Osteoblast (primary cell): ENCODE results near the gene COL24A1. TPM values are rescaled to one million over a fixed set of nuclear protein-coding genes. Genes with fewer than 3 reads are reported as not detected.

Experiments used
- DNase-seq: peaks from one replicate; pipeline ENCODE4 v3.0.0; 2011; ENCODE audit warnings: low spot score, mixed read lengths; ENCODE audit not compliant: insufficient read length; ENCODE audit errors: missing footprints
- H2AFZ ChIP-seq: 2 replicates; pipeline ENCODE4 v1.6.0; 2011; ENCODE audit warnings: mild to moderate bottlenecking, low read length
- H3K27ac ChIP-seq: 2 replicates; pipeline ENCODE4 v1.5.1; 2011; ENCODE audit warnings: mild to moderate bottlenecking, low read depth, low read length, moderate library complexity
- H3K27me3 ChIP-seq: 2 replicates; pipeline ENCODE4 v1.6.0; 2012; ENCODE audit warnings: mild to moderate bottlenecking, control low read depth, inconsistent platforms, low read length, moderate library complexity; ENCODE audit not compliant: insufficient read depth
- H3K36me3 ChIP-seq: 2 replicates; pipeline ENCODE4 v1.5.1; 2011; ENCODE audit warnings: mild to moderate bottlenecking, low read length, control low read depth, moderate library complexity; ENCODE audit not compliant: insufficient read depth
- H3K4me1 ChIP-seq: 2 replicates; pipeline ENCODE4 v1.5.1; 2011; ENCODE audit warnings: mild to moderate bottlenecking, low read length, control low read depth, moderate library complexity; ENCODE audit not compliant: insufficient read depth
- H3K4me2 ChIP-seq: 2 replicates; pipeline ENCODE4 v1.6.0; 2011; ENCODE audit warnings: mild to moderate bottlenecking, low read length; ENCODE audit not compliant: insufficient read depth
- H3K4me3 ChIP-seq: fragments of 200-600 bp; sonication (generic); 3 replicates; pipeline ENCODE4 v1.5.1; 2012; ENCODE audit warnings: mild to moderate bottlenecking, low read length, inconsistent platforms; ENCODE audit not compliant: insufficient read depth
- H3K79me2 ChIP-seq: 2 replicates; pipeline ENCODE4 v1.6.0; 2012; ENCODE audit warnings: mild to moderate bottlenecking, low read length, control low read depth, inconsistent platforms; ENCODE audit not compliant: insufficient read depth
- H3K9me3 ChIP-seq: 2 replicates; pipeline ENCODE4 v1.5.1; 2011; ENCODE audit warnings: low read depth, low read length, control low read depth
- H4K20me1 ChIP-seq: 2 replicates; pipeline ENCODE4 v1.6.0; 2012; ENCODE audit warnings: mild to moderate bottlenecking, low read length, control low read depth; ENCODE audit not compliant: insufficient read depth
- CTCF ChIP-seq: IDR thresholded peaks from 2 replicates; pipeline ENCODE4 v1.5.1; 2011; ENCODE audit warnings: mild to moderate bottlenecking, low read depth, low read length, moderate library complexity; ENCODE audit errors: extremely low read depth
- total RNA-seq: library from RNA; depleted of rRNA; stranded (reverse); fragments of >200 nt; gene quantifications from 2 replicates; pipeline ENCODE4 v1.2.3, GENCODE V29; 2012

Gene COL24A1
- total RNA-seq, 1 donor: 1.1 TPM

DNA sequence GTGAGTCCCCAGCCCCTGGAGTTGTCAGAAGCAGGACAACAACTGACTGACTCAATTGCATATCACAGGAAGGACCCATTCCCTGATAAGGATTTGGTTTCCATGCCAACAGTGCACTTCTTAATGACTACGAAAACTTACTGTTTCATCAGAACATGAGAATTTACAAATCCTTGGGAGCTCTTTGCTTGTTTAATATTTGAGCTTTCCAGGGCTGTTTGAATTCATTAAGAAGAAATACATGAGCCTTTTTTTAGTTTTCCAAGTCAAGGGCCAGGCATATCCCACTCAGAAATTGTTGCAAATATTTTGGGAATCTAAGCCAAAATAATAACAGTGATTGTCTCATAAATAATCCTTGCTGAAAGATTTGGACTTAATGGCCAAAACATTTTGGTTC, 27.2 kb upstream of the COL24A1 start:
- H3K9me3 ChIP-seq: no peaks in the 10 kb centered on the region
- H3K27me3 ChIP-seq: peaks cover 14% of the 10 kb centered on the region
- H3K4me3 ChIP-seq: no peak overlapping the region
- no peaks in the 10 kb centered on the region for H3K79me2 ChIP-seq
- H3K36me3 ChIP-seq: no peaks in the 10 kb centered on the region
- no peak for DNase-seq
- no peak overlapping the region for H2AFZ ChIP-seq
- no peaks in the 10 kb centered on the region for H3K4me1 ChIP-seq
- no peak for TF ChIP-seq CTCF
- no peak overlapping the region for H3K4me2 ChIP-seq
- H4K20me1 ChIP-seq: no peaks in the 10 kb centered on the region
- H3K27ac ChIP-seq: no peak overlapping the region

DNA sequence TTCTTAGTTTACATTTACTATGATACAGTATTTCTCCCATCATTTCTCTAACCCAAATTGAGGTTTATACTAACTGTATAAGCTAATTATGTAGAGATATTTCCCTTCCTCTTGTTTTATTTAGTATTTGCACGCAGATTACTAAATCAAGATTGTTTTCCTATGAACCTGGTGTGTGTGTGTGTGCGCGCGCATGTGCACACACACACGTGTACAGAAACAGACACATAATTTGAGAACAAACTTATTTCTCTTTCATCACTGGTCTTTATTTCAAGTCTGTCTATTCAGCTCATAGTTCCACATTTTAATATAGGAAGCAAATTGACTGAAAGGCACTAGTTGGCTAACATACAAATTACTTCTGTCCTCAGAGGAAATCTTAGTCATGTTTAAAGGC, 19.7 kb upstream of the COL24A1 start:
- H3K27me3 ChIP-seq: peaks cover 7% of the 10 kb centered on the region
- no peaks in the 10 kb centered on the region for H3K9me3 ChIP-seq
- no peaks in the 10 kb centered on the region for H3K79me2 ChIP-seq
- DNase-seq: no peak
- no peak overlapping the region for H3K4me3 ChIP-seq
- H3K27ac ChIP-seq: no peak overlapping the region
- no peaks in the 10 kb centered on the region for H4K20me1 ChIP-seq
- no peak for TF ChIP-seq CTCF
- H3K4me1 ChIP-seq: no peaks in the 10 kb centered on the region
- no peak overlapping the region for H2AFZ ChIP-seq
- H3K4me2 ChIP-seq: no peak overlapping the region
- H3K36me3 ChIP-seq: no peaks in the 10 kb centered on the region

DNA sequence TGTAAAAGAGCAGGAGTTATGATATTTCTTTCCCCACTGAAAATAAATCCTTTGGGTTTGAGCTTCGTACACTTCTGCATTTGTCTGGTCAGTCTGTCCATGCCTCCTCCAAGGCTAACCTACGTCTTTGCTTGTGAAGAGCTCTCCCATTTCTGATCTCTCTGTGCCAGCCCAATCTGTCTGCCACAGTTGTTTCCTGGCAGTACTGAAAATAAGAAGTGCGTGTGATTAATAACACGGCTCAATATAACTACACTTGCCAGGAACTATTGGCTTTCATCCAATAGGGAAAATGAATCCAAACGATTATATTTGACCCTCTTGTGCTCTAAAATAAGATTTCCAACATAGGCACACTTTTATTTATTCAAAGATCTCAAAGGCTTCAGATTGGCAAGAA, 19.2 kb upstream of the COL24A1 start:
- H3K27me3 ChIP-seq: peaks cover 7% of the 10 kb centered on the region
- H3K36me3 ChIP-seq: no peaks in the 10 kb centered on the region
- H2AFZ ChIP-seq: no peak overlapping the region
- H3K9me3 ChIP-seq: no peaks in the 10 kb centered on the region
- H3K79me2 ChIP-seq: no peaks in the 10 kb centered on the region
- TF ChIP-seq CTCF: no peak
- no peaks in the 10 kb centered on the region for H3K4me1 ChIP-seq
- no peak for DNase-seq
- no peak overlapping the region for H3K27ac ChIP-seq
- no peak overlapping the region for H3K4me2 ChIP-seq
- no peak overlapping the region for H3K4me3 ChIP-seq
- no peaks in the 10 kb centered on the region for H4K20me1 ChIP-seq

- H3K9me3 ChIP-seq: no peaks in the 10 kb centered on the region
- peak; percentile 55 for TF ChIP-seq CTCF
- DNase-seq: peak; percentile 60
These were observed 13.1 kb upstream of the COL24A1 start for GRCh38 chr1:86169625-86170024.

More at GRCh38 chr1:86169625-86170024, 13.1 kb upstream of the COL24A1 start:
- Histone ChIP-seq H3K4me3 (no peak overlapping the region), H3K27ac (no peak overlapping the region), H2AFZ (no peak overlapping the region), H3K36me3 (no peaks in the 10 kb centered on the region), H3K4me1 (no peaks in the 10 kb centered on the region), H3K79me2 (no peaks in the 10 kb centered on the region), H4K20me1 (no peaks in the 10 kb centered on the region), H3K4me2 (no peak overlapping the region), H3K27me3 (no peaks in the 10 kb centered on the region)
